Activated naive CD8-positive, alpha-beta T cell treated with anti-CD3 and anti-CD28 coated beads, Interleukin-2, amount 50 U/mL, for 24 hours (primary cell): ENCODE measurements around the gene RABEP1.

Experiments
- ATAC-seq: fragments of 150-1000 bp; cut with Tn5 transposase; one replicate; pipeline ENCODE4 v1.10.0; 2021
- DNase-seq: peaks from one replicate; pipeline ENCODE4 v3.0.0; 2021
- H3K27ac Mint-ChIP-seq: one replicate; pipeline ENCODE4 v1.8.0; 2021; ENCODE audit warnings: mild to moderate bottlenecking, mixed read lengths
- H3K27me3 Mint-ChIP-seq: one replicate; pipeline ENCODE4 v1.8.0; 2021; ENCODE audit warnings: mixed read lengths
- H3K36me3 Mint-ChIP-seq: one replicate; pipeline ENCODE4 v1.8.0; 2021; ENCODE audit warnings: low read depth, mixed read lengths
- H3K4me1 Mint-ChIP-seq: one replicate; pipeline ENCODE4 v1.8.0; 2021; ENCODE audit warnings: mixed read lengths
- H3K4me3 Mint-ChIP-seq: one replicate; pipeline ENCODE4 v1.8.0; 2021; ENCODE audit warnings: mild to moderate bottlenecking, moderate library complexity, mixed read lengths
- H3K9me3 Mint-ChIP-seq: one replicate; pipeline ENCODE4 v1.8.0; 2021; ENCODE audit warnings: mixed read lengths

Gene RABEP1

GRCh38 chr17:5364156-5364555 is 82.1 kb downstream of the RABEP1 start:
- DNase-seq (no peak), ATAC-seq (no peak)
- Mint-ChIP-seq H3K9me3 (no peaks in the 10 kb centered on the region), H3K27me3 (no peaks in the 10 kb centered on the region), H3K36me3 (peaks cover 39% of the 10 kb centered on the region), H3K27ac (peak overlapping the region; percentile 50), H3K4me3 (no peak overlapping the region), H3K4me1 (no peaks in the 10 kb centered on the region)

- Mint-ChIP-seq H3K36me3 (peaks cover 38% of the 10 kb centered on the region), H3K4me1 (no peaks in the 10 kb centered on the region)
Measured at GRCh38 chr17:5364696-5365095, 82.6 kb downstream of the RABEP1 start.

GRCh38 chr17:5365831-5366230 is 83.7 kb downstream of the RABEP1 start:
- no peaks in the 10 kb centered on the region for H3K4me1 Mint-ChIP-seq
- no peak overlapping the region for H3K27ac Mint-ChIP-seq
- ATAC-seq (no peak), DNase-seq (no peak)
- peaks cover 40% of the 10 kb centered on the region for H3K36me3 Mint-ChIP-seq
- no peak overlapping the region for H3K4me3 Mint-ChIP-seq
- H3K27me3 Mint-ChIP-seq, result no peaks in the 10 kb centered on the region
- no peaks in the 10 kb centered on the region for H3K9me3 Mint-ChIP-seq

More at GRCh38 chr17:5364696-5365095, 82.6 kb downstream of the RABEP1 start:
- no peak for ATAC-seq
- H3K9me3 Mint-ChIP-seq, result no peaks in the 10 kb centered on the region
- H3K27ac Mint-ChIP-seq, result no peak overlapping the region
- DNase-seq, result no peak
- no peak overlapping the region for H3K4me3 Mint-ChIP-seq
- H3K27me3 Mint-ChIP-seq, result no peaks in the 10 kb centered on the region

DNA sequence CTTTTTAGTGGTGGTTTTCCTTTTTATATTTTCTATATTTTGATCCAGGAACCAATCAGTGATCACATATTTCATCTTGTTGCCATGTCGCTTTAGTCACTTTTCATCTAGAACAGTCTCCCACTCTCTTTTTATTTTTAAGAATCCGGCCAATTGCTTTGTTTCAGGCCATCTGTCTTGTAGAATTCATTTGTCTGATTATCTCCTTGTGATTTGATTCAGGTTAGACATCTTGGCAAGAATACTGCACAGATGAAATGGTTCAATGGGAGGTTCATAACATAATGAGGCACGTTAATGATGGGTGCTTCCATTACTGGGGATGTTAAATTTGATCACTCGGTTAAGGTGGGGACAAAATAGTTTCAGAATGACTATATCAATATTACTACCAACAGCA is 88.3 kb downstream of the RABEP1 start:
- Mint-ChIP-seq H3K4me3 (no peak overlapping the region), H3K9me3 (no peaks in the 10 kb centered on the region), H3K36me3 (peaks cover 49% of the 10 kb centered on the region), H3K27me3 (no peaks in the 10 kb centered on the region), H3K4me1 (no peaks in the 10 kb centered on the region), H3K27ac (no peak overlapping the region)
- ATAC-seq (no peak), DNase-seq (no peak)

- Mint-ChIP-seq H3K27me3 (no peaks in the 10 kb centered on the region), H3K4me3 (no peak overlapping the region), H3K36me3 (peaks cover 55% of the 10 kb centered on the region), H3K27ac (peak overlapping the region; percentile 73), H3K4me1 (no peaks in the 10 kb centered on the region), H3K9me3 (no peaks in the 10 kb centered on the region)
- DNase-seq, result no peak
- ATAC-seq, result no peak
Measured at GRCh38 chr17:5373112-5373511, 91.0 kb downstream of the RABEP1 start.

DNA sequence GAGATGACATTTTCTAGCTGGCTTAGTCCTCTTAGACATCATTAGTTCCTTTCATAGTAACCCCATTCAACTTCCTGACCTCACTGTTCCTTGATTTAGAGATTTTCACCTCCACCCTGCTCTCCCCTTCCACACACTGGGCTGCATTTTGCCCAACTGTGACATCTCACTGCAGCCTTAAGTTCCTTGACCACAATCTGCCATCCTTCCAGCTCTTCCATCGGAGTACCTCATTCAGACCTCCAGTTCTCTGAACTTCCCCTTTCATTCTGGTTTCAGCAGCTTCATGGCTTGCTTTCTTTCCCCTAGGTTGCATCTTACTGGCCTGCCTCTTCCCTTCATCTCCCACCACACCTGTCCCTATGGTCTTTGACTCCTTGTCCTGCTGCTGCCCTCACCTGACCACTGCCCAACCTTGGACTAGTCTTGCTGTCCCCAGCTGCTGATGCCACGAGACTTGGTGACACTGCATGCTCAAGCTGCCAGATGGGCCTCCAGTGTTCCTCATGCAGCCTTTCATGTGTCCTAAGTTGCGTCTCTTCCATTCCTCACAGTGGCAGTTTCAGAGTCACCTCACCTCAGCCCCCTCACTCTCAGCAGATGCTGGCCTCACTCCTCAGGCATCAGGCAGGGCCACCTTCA is 96.6 kb downstream of the RABEP1 start:
- H3K27me3 Mint-ChIP-seq, result no peaks in the 10 kb centered on the region
- no peaks in the 10 kb centered on the region for H3K9me3 Mint-ChIP-seq
- no peaks in the 10 kb centered on the region for H3K4me1 Mint-ChIP-seq
- ATAC-seq, result peak; percentile 8
- peak overlapping the region; percentile 58 for H3K27ac Mint-ChIP-seq
- H3K4me3 Mint-ChIP-seq, result no peak overlapping the region
- peaks cover 66% of the 10 kb centered on the region for H3K36me3 Mint-ChIP-seq
- no peak for DNase-seq

- DNase-seq (no peak), ATAC-seq (no peak)
- no peak overlapping the region for H3K4me3 Mint-ChIP-seq
- H3K27ac Mint-ChIP-seq, result peak overlapping the region; percentile 40
- H3K36me3 Mint-ChIP-seq, result peaks cover 69% of the 10 kb centered on the region
- H3K27me3 Mint-ChIP-seq, result no peaks in the 10 kb centered on the region
- H3K4me1 Mint-ChIP-seq, result no peaks in the 10 kb centered on the region
- no peaks in the 10 kb centered on the region for H3K9me3 Mint-ChIP-seq
Measured at GRCh38 chr17:5379351-5380107, 97.4 kb downstream of the RABEP1 start.

DNA sequence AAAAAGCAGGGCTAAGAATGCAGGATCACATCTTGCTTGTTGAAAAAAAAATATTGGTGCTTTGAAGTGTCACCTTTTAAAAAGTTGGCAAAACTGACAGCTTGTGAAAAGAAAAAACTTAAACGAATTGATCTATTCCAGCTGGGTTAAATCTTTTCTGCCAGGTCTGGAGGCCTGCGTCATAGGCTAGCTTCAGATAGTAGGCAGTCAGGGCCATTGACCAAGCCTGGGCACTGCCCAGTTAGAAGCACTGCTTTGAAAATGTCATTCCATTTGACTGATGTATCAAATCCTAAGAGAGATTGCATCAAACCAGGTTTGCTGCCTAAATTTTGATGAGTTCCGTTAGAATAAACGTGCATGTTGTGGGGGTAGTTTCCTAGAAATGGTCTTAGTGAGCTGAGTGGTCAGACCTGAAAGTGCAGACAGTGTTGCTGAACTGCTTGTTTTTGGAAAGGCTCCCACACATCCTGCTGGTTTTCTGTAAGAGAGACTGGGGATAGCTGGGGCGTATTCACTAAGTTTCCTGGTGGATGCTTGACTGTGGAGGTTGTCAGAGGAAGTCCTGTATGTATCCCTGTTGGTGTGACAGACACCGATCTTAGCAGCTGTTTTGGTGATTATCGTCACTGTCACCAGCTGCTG is 98.5 kb downstream of the RABEP1 start:
- no peak for ATAC-seq
- Mint-ChIP-seq H3K9me3 (no peaks in the 10 kb centered on the region), H3K36me3 (peaks cover 73% of the 10 kb centered on the region), H3K27me3 (no peaks in the 10 kb centered on the region), H3K4me1 (no peaks in the 10 kb centered on the region), H3K27ac (peak overlapping the region; percentile 84), H3K4me3 (no peak overlapping the region)
- DNase-seq, result no peak

DNA sequence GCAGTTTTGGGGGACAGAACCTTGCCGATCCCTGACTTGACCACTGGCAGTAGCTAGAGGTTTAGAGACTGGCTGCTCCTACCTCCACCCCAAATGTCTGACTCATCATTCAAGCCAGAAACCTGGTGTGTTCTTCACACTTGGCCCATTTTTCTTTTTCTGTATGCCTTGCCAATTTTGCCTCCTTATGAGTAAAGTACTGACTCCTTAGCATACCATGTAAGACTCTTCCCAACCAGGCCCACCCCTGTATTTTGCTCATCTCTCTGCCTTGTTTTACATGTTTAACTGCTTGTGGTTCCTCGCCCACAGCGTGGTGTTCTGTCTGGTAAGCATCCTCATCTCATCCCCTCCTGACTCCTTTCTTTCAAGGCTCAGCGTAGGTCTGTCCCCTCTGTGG is 99.5 kb downstream of the RABEP1 start:
- Mint-ChIP-seq H3K27ac (peak overlapping the region; percentile 84), H3K36me3 (peaks cover 76% of the 10 kb centered on the region), H3K27me3 (no peaks in the 10 kb centered on the region), H3K4me3 (no peak overlapping the region), H3K4me1 (no peaks in the 10 kb centered on the region), H3K9me3 (no peaks in the 10 kb centered on the region)
- ATAC-seq (no peak), DNase-seq (no peak)

DNA sequence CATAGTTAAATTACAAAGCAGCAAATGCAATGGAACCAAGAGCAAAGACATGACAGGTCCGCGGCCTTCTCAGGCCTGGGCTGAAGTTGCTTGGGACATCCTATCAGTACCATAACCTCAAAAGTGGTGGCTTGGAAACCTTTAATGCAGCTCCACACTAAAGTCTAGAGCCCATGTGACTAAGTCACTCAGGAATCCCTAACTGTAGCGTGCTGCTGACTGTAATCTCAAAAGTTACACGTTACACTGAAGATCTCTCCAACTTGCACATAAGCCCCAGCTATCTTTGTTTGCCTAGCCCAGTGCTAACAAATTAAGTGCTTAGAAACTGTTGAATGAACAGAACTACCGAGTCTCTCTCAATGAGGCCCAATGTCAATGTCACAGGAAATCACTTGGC is 109.6 kb downstream of the RABEP1 start:
- Mint-ChIP-seq H3K27ac (peak overlapping the region; percentile 3), H3K4me3 (no peak overlapping the region), H3K36me3 (peaks cover 63% of the 10 kb centered on the region), H3K27me3 (no peaks in the 10 kb centered on the region), H3K9me3 (no peaks in the 10 kb centered on the region), H3K4me1 (peaks cover 6% of the 10 kb centered on the region)
- ATAC-seq (no peak), DNase-seq (no peak)

- no peak for DNase-seq
- Mint-ChIP-seq H3K36me3 (peaks cover 62% of the 10 kb centered on the region), H3K4me3 (no peak overlapping the region), H3K9me3 (no peaks in the 10 kb centered on the region), H3K27me3 (no peaks in the 10 kb centered on the region), H3K27ac (no peak overlapping the region), H3K4me1 (peaks cover 11% of the 10 kb centered on the region)
- peak; percentile 46 for ATAC-seq
Measured at GRCh38 chr17:5396612-5397011, 114.5 kb downstream of the RABEP1 start.

- Mint-ChIP-seq H3K27ac (no peak overlapping the region), H3K9me3 (no peaks in the 10 kb centered on the region), H3K27me3 (no peaks in the 10 kb centered on the region), H3K4me3 (no peak overlapping the region), H3K36me3 (peaks cover 59% of the 10 kb centered on the region), H3K4me1 (peaks cover 11% of the 10 kb centered on the region)
- no peak for DNase-seq
- ATAC-seq, result no peak
Measured at GRCh38 chr17:5399767-5400166, 117.7 kb downstream of the RABEP1 start.

DNA sequence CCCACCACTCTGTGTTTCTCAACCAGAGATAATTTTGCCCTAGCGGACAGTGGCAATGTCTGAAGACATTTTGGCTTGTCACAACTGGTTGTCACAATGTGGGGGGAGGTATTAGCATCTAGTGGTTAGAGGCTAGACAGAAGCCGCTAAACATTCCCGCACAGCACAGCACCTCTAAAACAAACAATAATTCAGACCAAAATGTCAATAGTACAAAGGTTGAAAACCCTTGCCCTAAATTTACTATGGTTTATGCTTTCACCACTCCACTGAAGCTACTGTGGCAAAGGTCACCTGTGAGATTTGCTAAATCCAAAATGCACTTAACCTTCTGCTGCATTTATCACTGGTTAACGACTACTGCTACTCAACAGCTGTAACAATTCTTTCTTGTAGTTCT is 123.3 kb downstream of the RABEP1 start:
- Mint-ChIP-seq H3K9me3 (no peaks in the 10 kb centered on the region), H3K4me3 (no peak overlapping the region), H3K4me1 (peaks cover under 1% of the 10 kb centered on the region), H3K36me3 (peaks cover 30% of the 10 kb centered on the region), H3K27ac (no peak overlapping the region), H3K27me3 (no peaks in the 10 kb centered on the region)
- no peak for ATAC-seq
- DNase-seq, result no peak

DNA sequence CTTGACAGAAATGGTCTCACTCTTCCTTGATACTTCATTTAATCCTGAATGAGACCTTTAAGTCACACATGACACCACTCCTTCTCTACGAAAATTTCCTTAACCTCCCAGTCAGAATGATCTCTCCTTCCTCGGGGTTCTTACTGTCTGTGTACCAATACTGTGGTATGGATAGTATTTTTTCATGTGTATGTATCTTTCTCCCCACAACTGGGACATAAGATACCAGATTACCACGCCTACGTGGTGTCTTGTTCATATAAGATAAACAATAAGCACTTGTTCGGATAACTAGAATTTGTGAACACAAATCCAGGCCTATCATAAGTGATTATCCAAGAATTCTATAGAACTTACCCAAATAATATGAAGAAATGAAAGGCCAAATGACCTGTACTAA is 126.1 kb downstream of the RABEP1 start:
- DNase-seq (no peak), ATAC-seq (no peak)
- no peaks in the 10 kb centered on the region for H3K27me3 Mint-ChIP-seq
- H3K36me3 Mint-ChIP-seq, result peaks cover 42% of the 10 kb centered on the region
- H3K9me3 Mint-ChIP-seq, result no peaks in the 10 kb centered on the region
- peaks cover 14% of the 10 kb centered on the region for H3K4me1 Mint-ChIP-seq
- H3K27ac Mint-ChIP-seq, result no peak overlapping the region
- H3K4me3 Mint-ChIP-seq, result no peak overlapping the region
